Jurkat, Clone E6-1 (cell line): Measurements from ENCODE around the gene GCK.

Source experiments
- DNase-seq: peaks from one replicate; pipeline ENCODE4 v3.0.0-alpha.2; 2011; ENCODE audit warnings: low read depth, low spot score
- H3K4me3 ChIP-seq: 2 replicates; pipeline ENCODE4 v1.5.1; 2011; ENCODE audit warnings: mild to moderate bottlenecking, low read length, control low read depth, moderate library complexity

Gene GCK

GRCh38 chr7:44224080-44224973 lies 35.1 kb upstream of the GCK start:
- H3K4me3 ChIP-seq: no peak overlapping the region
- DNase-seq: no peak

- DNase-seq: no peak
- H3K4me3 ChIP-seq: no peak overlapping the region
Observed at GRCh38 chr7:44223362-44224079, 34.3 kb upstream of the GCK start.

GRCh38 chr7:44222776-44223261 lies 33.6 kb upstream of the GCK start:
- no peak overlapping the region for H3K4me3 ChIP-seq
- DNase-seq: no peak

- H3K4me3 ChIP-seq: no peak overlapping the region
- no peak for DNase-seq
Observed at GRCh38 chr7:44222074-44222473, 32.8 kb upstream of the GCK start.

- H3K4me3 ChIP-seq: no peak overlapping the region
- DNase-seq: no peak
Observed at GRCh38 chr7:44221231-44221791, 32.1 kb upstream of the GCK start.

- DNase-seq: no peak
- H3K4me3 ChIP-seq: no peak overlapping the region
Observed at GRCh38 chr7:44220358-44221112, 31.3 kb upstream of the GCK start.

GRCh38 chr7:44220046-44220357 lies 30.8 kb upstream of the GCK start:
- no peak overlapping the region for H3K4me3 ChIP-seq
- no peak for DNase-seq

GRCh38 chr7:44219371-44220045 lies 30.3 kb upstream of the GCK start:
- no peak for DNase-seq
- H3K4me3 ChIP-seq: no peak overlapping the region

GRCh38 chr7:44218418-44219201 lies 29.4 kb upstream of the GCK start:
- no peak overlapping the region for H3K4me3 ChIP-seq
- no peak for DNase-seq

GRCh38 chr7:44217852-44218402 lies 28.7 kb upstream of the GCK start:
- no peak for DNase-seq
- no peak overlapping the region for H3K4me3 ChIP-seq

GRCh38 chr7:44217223-44217714 lies 28.0 kb upstream of the GCK start:
- no peak for DNase-seq
- H3K4me3 ChIP-seq: no peak overlapping the region

- H3K4me3 ChIP-seq: no peak overlapping the region
- DNase-seq: no peak
Observed at GRCh38 chr7:44216521-44217222, 27.4 kb upstream of the GCK start.

- H3K4me3 ChIP-seq: no peak overlapping the region
- DNase-seq: no peak
Observed at GRCh38 chr7:44216019-44216418, 26.8 kb upstream of the GCK start.

GRCh38 chr7:44215531-44215930 lies 26.3 kb upstream of the GCK start:
- no peak for DNase-seq
- H3K4me3 ChIP-seq: no peak overlapping the region

- H3K4me3 ChIP-seq: no peak overlapping the region
- DNase-seq: no peak
Observed at GRCh38 chr7:44213877-44214388, 24.7 kb upstream of the GCK start.

GRCh38 chr7:44213206-44213876 lies 24.1 kb upstream of the GCK start:
- DNase-seq: no peak
- no peak overlapping the region for H3K4me3 ChIP-seq
